H9 (cell line): ENCODE data around the gene HTR2A. TPM values are rescaled to one million over a fixed set of nuclear protein-coding genes. Genes with fewer than 3 reads are reported as not detected.

ENCODE experiments used
- DNase-seq: peaks from one replicate; pipeline ENCODE4 v3.0.0-alpha.2; 2017
- H2AFZ ChIP-seq: one replicate; pipeline ENCODE4 v1.6.1; 2013; ENCODE audit warnings: mild to moderate bottlenecking, low read length, control low read depth, moderate library complexity
- H2AK5ac ChIP-seq: 2 replicates; pipeline ENCODE4 v1.6.1; 2013; ENCODE audit warnings: low read length, control low read depth, mixed read lengths; ENCODE audit not compliant: insufficient read length
- H2BK120ac ChIP-seq: one replicate; pipeline ENCODE4 v1.6.1; 2013; ENCODE audit warnings: low read depth, mild to moderate bottlenecking, low read length, control low read depth, inconsistent platforms; ENCODE audit not compliant: poor library complexity, severe bottlenecking
- H2BK12ac ChIP-seq: 2 replicates; pipeline ENCODE4 v1.6.1; 2013; ENCODE audit warnings: low read length, control low read depth, mixed read lengths, low read depth; ENCODE audit not compliant: insufficient read length
- H2BK15ac ChIP-seq: 2 replicates; pipeline ENCODE4 v1.6.1; 2013; ENCODE audit warnings: low read depth, low read length, control low read depth
- H2BK20ac ChIP-seq: one replicate; pipeline ENCODE4 v1.6.1; 2013; ENCODE audit warnings: low read depth, mild to moderate bottlenecking, low read length, control low read depth, inconsistent platforms; ENCODE audit not compliant: poor library complexity, severe bottlenecking
- H2BK5ac ChIP-seq: 2 replicates; pipeline ENCODE4 v1.6.1; 2013; ENCODE audit warnings: low read length, control low read depth, mixed read lengths; ENCODE audit not compliant: insufficient read length
- H3K14ac ChIP-seq: 2 replicates; pipeline ENCODE4 v1.6.1; 2013; ENCODE audit warnings: low read length, control low read depth; ENCODE audit not compliant: insufficient read depth
- H3K18ac ChIP-seq: 2 replicates; pipeline ENCODE4 v1.6.1; 2013; ENCODE audit warnings: low read depth, mild to moderate bottlenecking, mixed read lengths, low read length, control low read depth; ENCODE audit not compliant: insufficient read length
- H3K23ac ChIP-seq: 2 replicates; pipeline ENCODE4 v1.6.1; 2013; ENCODE audit warnings: low read length, control low read depth, mixed read lengths, low read depth; ENCODE audit not compliant: insufficient read length
- H3K23me2 ChIP-seq: 2 replicates; pipeline ENCODE4 v1.6.1; 2013; ENCODE audit warnings: low read depth, mild to moderate bottlenecking, mixed read lengths, low read length, control low read depth; ENCODE audit not compliant: insufficient read length, poor library complexity, severe bottlenecking
- H3K27ac ChIP-seq: 2 replicates; pipeline ENCODE4 v1.5.1; 2013; ENCODE audit warnings: low read length, control low read depth, mixed read lengths, low read depth; ENCODE audit not compliant: insufficient read length
- H3K27me3 ChIP-seq: 2 replicates; pipeline ENCODE4 v1.6.1; 2013; ENCODE audit warnings: low read length, control low read depth, inconsistent platforms; ENCODE audit not compliant: insufficient read depth
- H3K4ac ChIP-seq: 2 replicates; pipeline ENCODE4 v1.6.1; 2013; ENCODE audit warnings: low read depth, mild to moderate bottlenecking, control low read depth, inconsistent platforms, low read length, moderate library complexity
- H3K4me1 ChIP-seq: 2 replicates; pipeline ENCODE4 v1.6.1; 2013; ENCODE audit warnings: low read length, control low read depth, inconsistent platforms; ENCODE audit not compliant: insufficient read depth
- H3K4me2 ChIP-seq: 2 replicates; pipeline ENCODE4 v1.6.1; 2013; ENCODE audit warnings: low read length, control low read depth, mixed read lengths; ENCODE audit not compliant: insufficient read length, insufficient read depth
- H3K56ac ChIP-seq: 2 replicates; pipeline ENCODE4 v1.6.1; 2013; ENCODE audit warnings: low read depth, mild to moderate bottlenecking, mixed read lengths, low read length, control low read depth; ENCODE audit not compliant: insufficient read length
- H3K79me1 ChIP-seq: 2 replicates; pipeline ENCODE4 v1.6.1; 2013; ENCODE audit warnings: low read depth, mild to moderate bottlenecking, moderate library complexity, low read length, control low read depth, inconsistent platforms; ENCODE audit not compliant: insufficient read depth, poor library complexity, severe bottlenecking
- H3K79me2 ChIP-seq: 2 replicates; pipeline ENCODE4 v1.6.1; 2013; ENCODE audit warnings: low read length, control low read depth, inconsistent platforms; ENCODE audit not compliant: insufficient read depth
- H3K9ac ChIP-seq: 2 replicates; pipeline ENCODE4 v1.6.1; 2013; ENCODE audit warnings: low read length, control low read depth, mixed read lengths; ENCODE audit not compliant: insufficient read length; ENCODE audit errors: extremely low read depth
- H3K9me3 ChIP-seq: one replicate; pipeline ENCODE4 v1.6.1; 2013; ENCODE audit warnings: low read depth, low read length, inconsistent platforms; ENCODE audit not compliant: control insufficient read depth
- H3T11ph ChIP-seq: one replicate; pipeline ENCODE4 v1.6.1; 2013; ENCODE audit warnings: mild to moderate bottlenecking, low read length, control low read depth, inconsistent platforms
- H4K20me1 ChIP-seq: one replicate; pipeline ENCODE4 v1.6.1; 2013; ENCODE audit not compliant: control insufficient read depth, insufficient read length, insufficient read depth
- H4K5ac ChIP-seq: 2 replicates; pipeline ENCODE4 v1.6.1; 2013; ENCODE audit warnings: low read depth, mild to moderate bottlenecking, mixed read lengths, low read length, control low read depth; ENCODE audit not compliant: insufficient read length
- H4K8ac ChIP-seq: replicated peaks from 2 replicates; pipeline ENCODE4 v1.6.1; 2013; ENCODE audit warnings: low read length, control low read depth, mixed read lengths, low read depth; ENCODE audit not compliant: insufficient read length
- H4K91ac ChIP-seq: 2 replicates; pipeline ENCODE4 v1.6.1; 2013; ENCODE audit warnings: low read depth, mild to moderate bottlenecking, moderate library complexity, mixed read lengths, low read length, control low read depth; ENCODE audit not compliant: insufficient read length
- H3K27ac Mint-ChIP-seq, 3 experiments: 2 replicates in 2 of 3; 3 replicates in 1 of 3; pipeline ENCODE4 v1.8.0; 2020 to 2021; ENCODE audit warnings: mixed read lengths in 3 of 3, mild to moderate bottlenecking in 1 of 3, moderate library complexity in 1 of 3
- H3K27me3 Mint-ChIP-seq: 2 replicates; pipeline ENCODE4 v1.8.0; 2021; ENCODE audit warnings: low read depth, mild to moderate bottlenecking, moderate library complexity, mixed read lengths
- H3K36me3 Mint-ChIP-seq, 3 experiments: 2 replicates in 2 of 3; 3 replicates in 1 of 3; pipeline ENCODE4 v1.8.0; 2020 to 2021; ENCODE audit warnings: low read depth in 3 of 3, mixed read lengths in 3 of 3; ENCODE audit not compliant: insufficient read depth in 1 of 3
- H3K4me1 Mint-ChIP-seq, 2 experiments: 2 replicates each; pipeline ENCODE4 v1.8.0; 2020; ENCODE audit warnings: mixed read lengths in 2 of 2
- H3K4me3 Mint-ChIP-seq, 2 experiments: 2 replicates in 1 of 2; 3 replicates in 1 of 2; pipeline ENCODE4 v1.8.0; 2020 to 2021; ENCODE audit warnings: mild to moderate bottlenecking in 2 of 2, mixed read lengths in 2 of 2, moderate library complexity in 1 of 2
- H3K9me3 Mint-ChIP-seq, 2 experiments: 2 replicates in 1 of 2; 3 replicates in 1 of 2; pipeline ENCODE4 v1.8.0; 2020; ENCODE audit warnings: mild to moderate bottlenecking in 2 of 2, mixed read lengths in 2 of 2, moderate library complexity in 1 of 2
- CTCF ChIP-seq: fragments of 200-600 bp; sonication (generic); conservative IDR thresholded peaks from 3 replicates; pipeline ENCODE4 v1.8.0; 2021; ENCODE audit warnings: antibody characterized with exemption, mild to moderate bottlenecking
- WGBS: extraction: QIAGEN DNeasy Blood & Tissue Kit; methylation state at CpG from one replicate; pipeline ENCODE4 v1.1.7; 2013; ENCODE audit warnings: missing lambda C conversion rate, low lambda C conversion rate, mixed read lengths; ENCODE audit not compliant: insufficient read length; ENCODE audit errors: extremely low coverage; 5-methylcytosine and 5-hydroxymethylcytosine counted together
- total RNA-seq: library from RNA; stranded (reverse); gene quantifications from 2 replicates; pipeline ENCODE4 v1.2.1, GENCODE V29; 2021

HTR2A gene
- total RNA-seq, 1 experiment from 2014 or later = not detected

DNA sequence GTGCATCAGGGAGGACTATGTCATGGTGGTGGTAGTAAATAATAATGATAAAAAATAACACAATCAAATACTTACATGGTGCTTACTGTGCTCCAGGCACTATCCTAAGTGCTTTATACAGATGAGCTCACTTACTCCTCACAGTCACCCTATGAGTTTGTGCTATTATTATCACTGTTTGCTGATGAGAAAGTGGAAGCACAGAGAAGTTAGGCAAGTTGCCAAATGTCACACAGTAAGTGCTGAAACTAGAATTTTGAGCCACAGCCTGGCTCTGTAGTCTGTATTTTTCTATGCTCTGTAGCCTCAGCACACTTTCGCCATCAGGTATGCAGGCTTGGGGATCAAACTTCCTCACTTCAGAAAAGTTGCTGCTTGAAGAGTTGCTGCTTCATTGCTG, 46.6 kb downstream of the HTR2A start:
- H3K4me1 ChIP-seq = no peaks in the 10 kb centered on the region
- no peaks in the 10 kb centered on the region for H3K27me3 ChIP-seq
- no peaks in the 10 kb centered on the region for H3K27me3 Mint-ChIP-seq
- H2BK5ac ChIP-seq = no peak overlapping the region
- H3K9me3 Mint-ChIP-seq = no peaks in the 10 kb centered on the region
- no peak overlapping the region for H3K9ac ChIP-seq
- H3K36me3 Mint-ChIP-seq = no peaks in the 10 kb centered on the region
- H2AFZ ChIP-seq = no peak overlapping the region
- no peak for DNase-seq
- no peak overlapping the region for H3K27ac ChIP-seq
- no peaks in the 10 kb centered on the region for H3K23me2 ChIP-seq
- H3K27ac Mint-ChIP-seq = no peak overlapping the region
- H3K56ac ChIP-seq = no peak overlapping the region
- no peaks in the 10 kb centered on the region for H3K79me1 ChIP-seq
- no CpG with 5 or more reads among the region's 1 CpG for WGBS
- H2BK15ac ChIP-seq = no peak overlapping the region
- H2BK120ac ChIP-seq = no peak overlapping the region
- H4K5ac ChIP-seq = no peak overlapping the region
- no peak overlapping the region for H2BK20ac ChIP-seq
- H4K91ac ChIP-seq = no peak overlapping the region
- H3K79me2 ChIP-seq = no peaks in the 10 kb centered on the region
- no peak for TF ChIP-seq CTCF
- no peak overlapping the region for H3K23ac ChIP-seq
- no peak overlapping the region for H3K4me2 ChIP-seq
- H3K18ac ChIP-seq = no peak overlapping the region
- H3K4me1 Mint-ChIP-seq = peaks cover 0 to 4% of the 10 kb centered on the region in 2 experiments; a peak in 1 of 4 replicates
- no peak overlapping the region for H3K4ac ChIP-seq
- no peak overlapping the region for H2AK5ac ChIP-seq
- H4K8ac ChIP-seq = no peak overlapping the region
- H3T11ph ChIP-seq = no peak overlapping the region
- no peaks in the 10 kb centered on the region for H4K20me1 ChIP-seq
- H2BK12ac ChIP-seq = no peak overlapping the region
- no peak overlapping the region for H3K4me3 Mint-ChIP-seq
- no peak overlapping the region for H3K14ac ChIP-seq
- no peaks in the 10 kb centered on the region for H3K9me3 ChIP-seq
